Psoas muscle (tissue), 8 donors: ENCODE results near the gene BAZ2B. TPM values are rescaled to one million over a fixed set of nuclear protein-coding genes. Genes with fewer than 3 reads are reported as not detected.
A peak's percentile ranks its signal among the peaks of the same experiment; 100 is the strongest.

Experiments used
- ATAC-seq, 4 donors: fragments of 200-7000 bp; cut with Tn5 transposase; one replicate each; pipeline ENCODE4 v1.9.1; 2020; ENCODE audit warnings: moderate library complexity in 3 of 4, mild to moderate bottlenecking in 2 of 4
- DNase-seq, 2 donors: peaks; one replicate each; pipeline ENCODE4 v3.0.0-alpha.2; 2020
- H3K27ac ChIP-seq: fragments of 200-600 bp; one replicate; pipeline ENCODE4 v1.8.0; 2022
- H3K27me3 ChIP-seq, 3 donors: fragments of 200-600 bp in 1 of 3; one replicate each; pipeline versions ENCODE4 v1.6.1 to v1.8.0; 2013 to 2022; ENCODE audit warnings: low read length in 2 of 3, mild to moderate bottlenecking in 2 of 3, moderate library complexity in 1 of 3; ENCODE audit not compliant: insufficient read depth in 3 of 3
- H3K36me3 ChIP-seq, 2 donors: fragments of 200-600 bp in 1 of 2; one replicate each; pipeline versions ENCODE4 v1.6.1 to v1.8.0; 2013 to 2022; ENCODE audit warnings: low read depth in 1 of 2, mild to moderate bottlenecking in 1 of 2, moderate library complexity in 1 of 2; ENCODE audit not compliant: insufficient read depth in 1 of 2
- H3K4me1 ChIP-seq: fragments of 200-600 bp; one replicate; pipeline ENCODE4 v1.8.0; 2022
- H3K4me3 ChIP-seq: fragments of 200-600 bp; one replicate; pipeline ENCODE4 v1.8.0; 2022; ENCODE audit warnings: mild to moderate bottlenecking
- H3K9me3 ChIP-seq: fragments of 200-600 bp; one replicate; pipeline ENCODE4 v1.8.0; 2022
- CTCF ChIP-seq: fragments of 200-600 bp; IDR thresholded peaks from one replicate; pipeline ENCODE4 v1.8.0; 2022; ENCODE audit warnings: antibody characterized with exemption
- WGBS, 3 donors: extraction: QIAGEN DNeasy Blood & Tissue Kit; methylation state at CpG; one replicate each; pipeline versions ENCODE4 v1.1.6 to v1.1.7; 2013; 5-methylcytosine and 5-hydroxymethylcytosine counted together
- intact Hi-C, 2 donors: fragments of 100-400 bp; cut with DNase I; formaldehyde crosslinking; loops; one replicate each; pipeline versions ENCODE4 v1.11.0 to v1.14.2; 2022
- long read RNA-seq, 2 donors: library from polyadenylated mRNA; unstranded; transcript quantifications; one replicate each; pipeline ENCODE4 v2.0.0, GENCODE V29; 2021
- polyA plus RNA-seq, 3 donors: library from polyadenylated mRNA; stranded (reverse); fragments of 200-250 nt; gene quantifications; one replicate each; pipeline ENCODE4 v1.2.3, GENCODE V29; 2013
- total RNA-seq, 4 donors: library from RNA; stranded (reverse); fragmentation: NEBNext Ultra II Directional in 2 of 4; extraction: Animal tissue kit (Norgen Biotek cat#: 25700) in 2 of 4; gene quantifications; one replicate each; pipeline versions ENCODE4 v1.2.1 to v1.2.4, GENCODE V29; 2021 to 2023
- donor health status: healthy with polysubstance abuse.
- donor health status: DM: no; HTN: no; CAD: no; lungs with moderate emphysema.
- donor health status: Bipolar disorder and iron deficiency.
- donor health status: healthy.
- donor health status: DM: yes; HTN: yes; CAD: no.
- donor health status: DM: no; HTN: no; CAD: no.
- donor health status: DM: no; HTN: no; CAD: no.
- donor health status: DM: yes; HTN: yes; CAD: no.

Gene BAZ2B
- total RNA-seq (10 to 100 TPM; 22.7 to 27.0 (median 25.3) TPM), polyA plus RNA-seq (10 to 100 TPM in 1 of 3 donors, 1 to 10 TPM in 2; 7.5 to 12.3 (median 9.0) TPM)
- long read RNA-seq, donor 1, partial matches to known transcripts, result 0 of 5 reads
- long read RNA-seq, donor 1, other reads (novel, unspliced or antisense), result 5 of 5 reads
- long read RNA-seq, donor 2, full-length matches to known transcripts, result 1 of 11 reads
- long read RNA-seq, donor 2, partial matches to known transcripts, result 4 of 11 reads
- long read RNA-seq, donor 2, other reads (novel, unspliced or antisense), result 6 of 11 reads

- WGBS, 3 donors, result 0 to 1% (median 1%) methylated on average over 6 of the region's 6 CpGs
- TF ChIP-seq CTCF, result no peak
- Histone ChIP-seq H3K27ac (peak within 1 kb of the TSS; percentile 92), H3K27me3 (no peaks in the 10 kb centered on the region), H3K4me1 (peaks cover 21% of the 10 kb centered on the region), H3K4me3 (peak within 1 kb of the TSS; percentile 83), H3K9me3 (no peaks in the 10 kb centered on the region), H3K36me3 (no peaks in the 10 kb centered on the region)
- ATAC-seq (peak; percentile 40 to 64 (median 54)), DNase-seq (no peak)
- intact Hi-C loops, result loop anchor here (1.0 to 5.0 kb wide), 4 partner anchors 97 to 330 kb away; partner anchors contain the start of genes MARCHF7 (in 1 of the 2) and WDSUB1 (in 1 of the 2)
Measured at GRCh38 chr2:159616286-159616701, at the start of gene BAZ2B. Gene BAZ2B (minus strand): TSS chr2:159616548. CDS start chr2:159478719, 137,829 bp downstream.

- Histone ChIP-seq H3K4me3 (no peak overlapping the region), H3K4me1 (no peaks in the 10 kb centered on the region), H3K9me3 (no peaks in the 10 kb centered on the region), H3K36me3 (no peaks in the 10 kb centered on the region), H3K27me3 (no peaks in the 10 kb centered on the region), H3K27ac (no peak overlapping the region)
- intact Hi-C loops, result no loop called here
- no peak for DNase-seq
- no peak for ATAC-seq
- no peak for TF ChIP-seq CTCF
Measured at GRCh38 chr2:159661286-159661685, 44.9 kb upstream of the BAZ2B start.

- H3K36me3 ChIP-seq, result no peaks in the 10 kb centered on the region
- H3K27me3 ChIP-seq, result no peaks in the 10 kb centered on the region
- no peaks in the 10 kb centered on the region for H3K9me3 ChIP-seq
- TF ChIP-seq CTCF, result no peak
- no peaks in the 10 kb centered on the region for H3K4me1 ChIP-seq
- no peak overlapping the region for H3K4me3 ChIP-seq
- intact Hi-C loops, result no loop called here
- peak; percentile 50 to 59 for DNase-seq
- ATAC-seq, result peak in 2 of 4 donors; percentile 35 to 64
- WGBS, 3 donors, result 62 to 78% (median 64%) methylated on average over 6 of the region's 6 CpGs
- no peak overlapping the region for H3K27ac ChIP-seq
Measured at GRCh38 chr2:159658881-159659873, 42.8 kb upstream of the BAZ2B start.

GRCh38 chr2:159653962-159654361 lies 37.6 kb upstream of the BAZ2B start:
- TF ChIP-seq CTCF, result no peak
- 88 to 94% (median 93%) methylated on average over 2 of the region's 2 CpGs for WGBS, 3 donors
- H3K36me3 ChIP-seq, result no peaks in the 10 kb centered on the region
- no peak overlapping the region for H3K27ac ChIP-seq
- no peak overlapping the region for H3K4me3 ChIP-seq
- ATAC-seq (no peak), DNase-seq (no peak)
- no peaks in the 10 kb centered on the region for H3K4me1 ChIP-seq
- H3K9me3 ChIP-seq, result no peaks in the 10 kb centered on the region
- no peaks in the 10 kb centered on the region for H3K27me3 ChIP-seq
- intact Hi-C loops, result no loop called here
